Measurements from ENCODE around the gene CHD9NB. TPM values are rescaled to one million over a fixed set of nuclear protein-coding genes. Genes with fewer than 3 reads are reported as not detected.

CHD9NB gene
- polyA plus RNA-seq, 2 of the 4 experiments (the other 2 are of a cell fraction) = 2.0 to 2.8 TPM

DNA sequence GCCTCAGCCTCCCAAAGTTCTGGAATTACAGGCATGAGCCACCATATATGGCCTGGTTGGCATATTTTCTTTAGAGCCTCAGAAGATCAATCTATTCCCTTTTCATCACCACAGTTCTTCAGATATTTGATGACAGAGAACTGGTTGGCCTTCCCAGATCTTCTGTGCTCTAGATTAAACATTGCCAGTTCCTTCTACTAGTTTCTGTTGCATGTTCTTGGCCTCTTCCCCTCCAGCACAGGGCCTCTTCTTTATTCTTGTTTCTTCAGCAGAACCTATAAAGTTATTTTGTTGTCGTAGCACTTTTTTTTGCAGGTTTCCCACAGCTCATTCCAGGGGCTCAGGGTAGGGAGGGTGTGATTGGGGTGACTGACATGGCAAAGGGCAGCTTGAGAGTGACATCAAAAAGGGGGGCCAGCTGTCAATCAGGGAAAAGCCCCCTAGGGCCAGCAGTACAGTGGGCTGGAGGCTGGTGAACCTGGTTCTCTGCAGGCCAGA, 11.4 kb upstream of the CHD9NB start:
- peaks cover 15% of the 10 kb centered on the region for H3K4me1 ChIP-seq
- ATAC-seq (no peak), FAIRE-seq (no peak), DNase-seq (ENCODE audit: low read depth in 1 of 2, low spot score in 1 of 2) (no peak)
- ChIA-PET CTCF (interaction anchor here (0.7 to 4.2 kb wide), 3 partner anchors 9 to 143 kb away, joined by 3 to 25 read pairs (median 3); partner anchors contain the start of gene CHD9), POLR2A (no interaction called here)
- TF ChIP-seq, protein P1, sequence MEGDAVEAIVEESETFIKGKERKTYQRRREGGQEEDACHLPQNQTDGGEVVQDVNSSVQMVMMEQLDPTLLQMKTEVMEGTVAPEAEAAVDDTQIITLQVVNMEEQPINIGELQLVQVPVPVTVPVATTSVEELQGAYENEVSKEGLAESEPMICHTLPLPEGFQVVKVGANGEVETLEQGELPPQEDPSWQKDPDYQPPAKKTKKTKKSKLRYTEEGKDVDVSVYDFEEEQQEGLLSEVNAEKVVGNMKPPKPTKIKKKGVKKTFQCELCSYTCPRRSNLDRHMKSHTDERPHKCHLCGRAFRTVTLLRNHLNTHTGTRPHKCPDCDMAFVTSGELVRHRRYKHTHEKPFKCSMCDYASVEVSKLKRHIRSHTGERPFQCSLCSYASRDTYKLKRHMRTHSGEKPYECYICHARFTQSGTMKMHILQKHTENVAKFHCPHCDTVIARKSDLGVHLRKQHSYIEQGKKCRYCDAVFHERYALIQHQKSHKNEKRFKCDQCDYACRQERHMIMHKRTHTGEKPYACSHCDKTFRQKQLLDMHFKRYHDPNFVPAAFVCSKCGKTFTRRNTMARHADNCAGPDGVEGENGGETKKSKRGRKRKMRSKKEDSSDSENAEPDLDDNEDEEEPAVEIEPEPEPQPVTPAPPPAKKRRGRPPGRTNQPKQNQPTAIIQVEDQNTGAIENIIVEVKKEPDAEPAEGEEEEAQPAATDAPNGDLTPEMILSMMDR (IDR thresholded peaks at IDR 0.05) = no peak
- TF ChIP-seq ZSCAN20 (CRISPR knock-in tag; IDR thresholded peaks at IDR 0.05) (no peak), KDM5A (IDR thresholded peaks at IDR 0.05) (no peak), RNF2 (IDR thresholded peaks at IDR 0.05; ENCODE audit: borderline replicate concordance, low read depth) (no peak), JUN (IDR thresholded peaks at IDR 0.05) (no peak), BHLHE40 (IDR thresholded peaks at IDR 0.05; ENCODE audit: low read depth, low read length) (no peak), FOXS1 (CRISPR knock-in tag; IDR thresholded peaks at IDR 0.05) (no peak), RFX5 (IDR thresholded peaks at IDR 0.05) (no peak), FOSL2 (IDR thresholded peaks at IDR 0.05) (no peak), FOSL2 (CRISPR knock-in tag; IDR thresholded peaks at IDR 0.05) (no peak), HDAC2 (IDR thresholded peaks at IDR 0.05) (no peak), RAD21 (conservative IDR thresholded peaks at IDR 0.05 in 1 of 2, IDR thresholded peaks at IDR 0.05 in 1 of 2) (no peak), CBX2 (IDR thresholded peaks at IDR 0.05; ENCODE audit: borderline replicate concordance, low read depth) (no peak), NPAS2 (CRISPR knock-in tag; IDR thresholded peaks at IDR 0.05; ENCODE audit: borderline replicate concordance) (no peak)
- TF ChIP-seq, protein P2, sequence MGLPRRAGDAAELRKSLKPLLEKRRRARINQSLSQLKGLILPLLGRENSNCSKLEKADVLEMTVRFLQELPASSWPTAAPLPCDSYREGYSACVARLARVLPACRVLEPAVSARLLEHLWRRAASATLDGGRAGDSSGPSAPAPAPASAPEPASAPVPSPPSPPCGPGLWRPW (IDR thresholded peaks at IDR 0.05) = no peak
- TF ChIP-seq, protein P3, sequence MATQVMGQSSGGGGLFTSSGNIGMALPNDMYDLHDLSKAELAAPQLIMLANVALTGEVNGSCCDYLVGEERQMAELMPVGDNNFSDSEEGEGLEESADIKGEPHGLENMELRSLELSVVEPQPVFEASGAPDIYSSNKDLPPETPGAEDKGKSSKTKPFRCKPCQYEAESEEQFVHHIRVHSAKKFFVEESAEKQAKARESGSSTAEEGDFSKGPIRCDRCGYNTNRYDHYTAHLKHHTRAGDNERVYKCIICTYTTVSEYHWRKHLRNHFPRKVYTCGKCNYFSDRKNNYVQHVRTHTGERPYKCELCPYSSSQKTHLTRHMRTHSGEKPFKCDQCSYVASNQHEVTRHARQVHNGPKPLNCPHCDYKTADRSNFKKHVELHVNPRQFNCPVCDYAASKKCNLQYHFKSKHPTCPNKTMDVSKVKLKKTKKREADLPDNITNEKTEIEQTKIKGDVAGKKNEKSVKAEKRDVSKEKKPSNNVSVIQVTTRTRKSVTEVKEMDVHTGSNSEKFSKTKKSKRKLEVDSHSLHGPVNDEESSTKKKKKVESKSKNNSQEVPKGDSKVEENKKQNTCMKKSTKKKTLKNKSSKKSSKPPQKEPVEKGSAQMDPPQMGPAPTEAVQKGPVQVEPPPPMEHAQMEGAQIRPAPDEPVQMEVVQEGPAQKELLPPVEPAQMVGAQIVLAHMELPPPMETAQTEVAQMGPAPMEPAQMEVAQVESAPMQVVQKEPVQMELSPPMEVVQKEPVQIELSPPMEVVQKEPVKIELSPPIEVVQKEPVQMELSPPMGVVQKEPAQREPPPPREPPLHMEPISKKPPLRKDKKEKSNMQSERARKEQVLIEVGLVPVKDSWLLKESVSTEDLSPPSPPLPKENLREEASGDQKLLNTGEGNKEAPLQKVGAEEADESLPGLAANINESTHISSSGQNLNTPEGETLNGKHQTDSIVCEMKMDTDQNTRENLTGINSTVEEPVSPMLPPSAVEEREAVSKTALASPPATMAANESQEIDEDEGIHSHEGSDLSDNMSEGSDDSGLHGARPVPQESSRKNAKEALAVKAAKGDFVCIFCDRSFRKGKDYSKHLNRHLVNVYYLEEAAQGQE (IDR thresholded peaks at IDR 0.05) = no peak
- TF ChIP-seq, protein P4, sequence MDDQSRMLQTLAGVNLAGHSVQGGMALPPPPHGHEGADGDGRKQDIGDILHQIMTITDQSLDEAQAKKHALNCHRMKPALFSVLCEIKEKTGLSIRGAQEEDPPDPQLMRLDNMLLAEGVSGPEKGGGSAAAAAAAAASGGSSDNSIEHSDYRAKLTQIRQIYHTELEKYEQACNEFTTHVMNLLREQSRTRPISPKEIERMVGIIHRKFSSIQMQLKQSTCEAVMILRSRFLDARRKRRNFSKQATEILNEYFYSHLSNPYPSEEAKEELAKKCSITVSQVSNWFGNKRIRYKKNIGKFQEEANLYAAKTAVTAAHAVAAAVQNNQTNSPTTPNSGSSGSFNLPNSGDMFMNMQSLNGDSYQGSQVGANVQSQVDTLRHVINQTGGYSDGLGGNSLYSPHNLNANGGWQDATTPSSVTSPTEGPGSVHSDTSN (IDR thresholded peaks at IDR 0.05) = no peak
- TF ChIP-seq, protein P5, sequence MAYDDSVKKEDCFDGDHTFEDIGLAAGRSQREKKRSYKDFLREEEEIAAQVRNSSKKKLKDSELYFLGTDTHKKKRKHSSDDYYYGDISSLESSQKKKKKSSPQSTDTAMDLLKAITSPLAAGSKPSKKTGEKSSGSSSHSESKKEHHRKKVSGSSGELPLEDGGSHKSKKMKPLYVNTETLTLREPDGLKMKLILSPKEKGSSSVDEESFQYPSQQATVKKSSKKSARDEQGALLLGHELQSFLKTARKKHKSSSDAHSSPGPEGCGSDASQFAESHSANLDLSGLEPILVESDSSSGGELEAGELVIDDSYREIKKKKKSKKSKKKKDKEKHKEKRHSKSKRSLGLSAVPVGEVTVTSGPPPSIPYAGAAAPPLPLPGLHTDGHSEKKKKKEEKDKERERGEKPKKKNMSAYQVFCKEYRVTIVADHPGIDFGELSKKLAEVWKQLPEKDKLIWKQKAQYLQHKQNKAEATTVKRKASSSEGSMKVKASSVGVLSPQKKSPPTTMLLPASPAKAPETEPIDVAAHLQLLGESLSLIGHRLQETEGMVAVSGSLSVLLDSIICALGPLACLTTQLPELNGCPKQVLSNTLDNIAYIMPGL (CRISPR knock-in tag; IDR thresholded peaks at IDR 0.05; ENCODE audit: borderline replicate concordance) = no peak
- no peaks in the 10 kb centered on the region for H3K9me3 ChIP-seq
- WGBS (ENCODE audit: missing lambda C conversion rate) = 86% methylated on average over 1 of the region's 1 CpG
- no peak overlapping the region for H3K4me2 ChIP-seq
- H3K27ac ChIP-seq = no peak overlapping the region
- H3K4me3 ChIP-seq = no peak overlapping the region
